HG03025 (cell line): ENCODE data around the gene CYLC1.

ENCODE experiments used
- ATAC-seq: cut with Tn5 transposase; IDR thresholded peaks from one replicate; pipeline ENCODE4 v1.9.1; 2021; ENCODE audit warnings: mild to moderate bottlenecking, moderate library complexity; ENCODE audit not compliant: unreplicated experiment, low FRiP score

CYLC1 gene

DNA sequence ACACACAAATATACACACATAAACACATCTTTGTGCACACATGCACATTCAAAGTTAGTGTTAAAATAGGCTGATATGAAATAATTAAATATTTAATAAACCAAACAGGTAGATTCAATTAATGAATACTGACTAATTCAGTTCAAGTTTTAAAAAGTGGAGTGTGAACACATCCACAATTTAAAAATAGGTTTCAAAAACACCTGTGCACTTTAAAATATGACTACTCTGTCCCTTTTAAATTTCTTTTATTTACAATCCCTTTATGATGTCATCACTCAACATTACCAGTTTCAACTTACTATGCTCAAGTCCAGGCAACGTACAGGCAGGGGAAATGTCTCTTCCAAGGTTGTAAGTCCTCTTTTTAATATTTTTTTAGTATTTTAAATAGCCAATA is at the start of gene CYLC1:
Gene CYLC1 (plus strand): TSS at position 301 of the 400 bp plus-strand sequence. CDS start 37 bp downstream, at position 338.
- ATAC-seq = no peak

DNA sequence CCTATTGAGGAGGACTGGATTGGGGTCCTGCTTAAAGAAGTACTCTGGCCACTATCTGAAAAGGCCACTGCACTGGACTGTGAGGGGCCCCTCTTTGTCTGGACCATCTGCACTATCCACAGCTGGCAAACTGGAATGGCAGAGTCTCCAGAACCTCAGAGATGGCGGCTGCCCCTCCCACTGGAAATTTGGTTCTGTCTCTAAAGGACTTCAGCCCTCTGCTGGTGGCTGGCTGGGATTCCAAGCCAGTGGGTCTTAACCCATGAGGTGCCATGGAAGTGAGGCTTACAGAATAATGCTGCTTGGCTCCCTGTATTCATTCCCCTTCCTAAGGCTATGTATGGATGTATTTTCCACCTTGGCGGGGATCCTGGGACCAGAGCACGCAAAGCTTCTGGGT is 41.6 kb upstream of the CYLC1 start:
- ATAC-seq = no peak

- no peak for ATAC-seq
These were observed 31.1 kb upstream of the CYLC1 start for GRCh38 chrX:83829874-83830273.

DNA sequence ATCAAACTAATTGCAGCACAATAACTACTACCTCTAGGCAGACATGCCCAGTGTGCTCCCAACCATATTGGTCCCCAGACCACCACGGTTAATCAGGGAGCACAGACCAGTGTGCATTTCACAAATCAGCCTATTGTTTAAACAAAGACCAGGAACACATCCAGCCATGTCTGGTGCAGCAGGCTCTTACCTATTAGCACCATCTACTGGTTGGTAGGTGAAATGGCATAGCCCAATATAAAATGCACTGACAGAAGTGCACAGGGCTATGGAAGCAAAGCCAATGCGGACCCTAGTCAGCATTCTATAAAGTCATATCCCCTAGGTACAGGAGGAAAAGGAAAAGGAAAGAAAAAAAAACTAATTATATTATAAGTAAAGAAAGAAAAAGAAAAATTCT is 15.5 kb upstream of the CYLC1 start:
- ATAC-seq = peak; percentile 100

DNA sequence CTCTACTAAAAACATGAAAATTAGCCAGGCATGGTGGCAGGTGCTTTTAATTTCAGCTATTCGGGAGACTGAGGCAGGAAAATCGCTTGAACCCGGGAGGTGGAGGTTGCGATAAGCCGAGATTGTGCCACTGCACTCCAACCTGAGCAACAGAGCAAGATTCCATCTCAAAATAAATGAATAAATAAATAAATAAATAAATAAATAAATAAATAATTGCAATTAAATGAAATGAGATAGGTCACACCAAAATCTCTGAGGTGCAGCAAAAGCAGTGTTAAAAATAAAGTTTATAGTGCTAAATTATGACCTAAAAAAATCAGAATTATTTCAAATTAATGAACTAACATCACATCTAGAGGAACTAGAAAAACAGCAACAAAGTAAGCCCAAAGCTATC is 13.6 kb upstream of the CYLC1 start:
- no peak for ATAC-seq

- no peak for ATAC-seq
These were observed 27.6 kb downstream of the CYLC1 start for GRCh38 chrX:83888585-83888984.

DNA sequence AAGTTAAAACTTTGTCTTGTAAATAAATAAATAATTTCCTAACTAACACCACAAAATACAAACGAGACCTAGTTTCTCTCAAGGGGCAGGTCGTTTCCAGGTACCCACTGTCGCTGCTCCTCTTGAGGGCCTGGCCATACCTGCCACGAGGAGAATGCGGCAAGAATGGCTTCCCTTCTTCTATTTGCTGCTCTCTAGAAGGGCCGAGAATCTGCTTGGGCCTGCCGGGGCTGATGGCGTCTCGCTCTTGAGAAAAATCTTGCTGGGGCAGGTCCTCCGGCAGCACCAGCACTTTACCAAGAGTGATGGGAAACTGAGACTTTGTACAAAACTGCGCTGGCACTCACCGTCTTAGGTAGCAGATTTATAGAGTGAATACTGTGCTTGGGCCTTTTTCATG is 31.5 kb downstream of the CYLC1 start:
- ATAC-seq = no peak

- no peak for ATAC-seq
These were observed 46.0 kb downstream of the CYLC1 start for GRCh38 chrX:83906921-83907320.

- no peak for ATAC-seq
These were observed 55.6 kb downstream of the CYLC1 start for GRCh38 chrX:83916525-83916924.

DNA sequence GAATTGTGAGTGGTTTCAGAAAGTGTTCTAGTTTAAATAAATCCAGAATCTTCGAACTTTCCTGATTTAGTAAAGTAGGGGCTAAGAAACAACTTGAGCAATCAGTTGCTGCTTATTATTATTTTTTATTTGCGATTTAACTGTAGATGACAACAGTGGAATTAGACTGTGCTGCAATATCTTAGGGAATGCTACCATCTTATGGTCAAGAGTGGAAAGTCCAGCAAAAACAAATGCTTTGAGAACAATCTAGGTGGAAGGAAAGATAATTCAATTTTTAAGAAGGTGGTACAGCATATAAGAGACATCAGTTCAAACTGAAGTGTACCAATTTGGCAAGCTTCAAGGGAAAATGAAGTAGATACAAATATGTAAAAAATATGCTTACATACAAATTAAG is 73.3 kb downstream of the CYLC1 start:
- ATAC-seq = no peak
